Glutamatergic neuron (in vitro differentiated cells): ENCODE data around the gene PARP8. TPM values are rescaled to one million over a fixed set of nuclear protein-coding genes. Genes with fewer than 3 reads are reported as not detected.

Source experiments
- DNase-seq: peaks from one replicate; pipeline ENCODE4 v3.0.0; 2022
- H3K27ac Mint-ChIP-seq: one replicate; pipeline ENCODE4 v1.8.0; 2020; ENCODE audit warnings: mild to moderate bottlenecking, mixed read lengths, inconsistent platforms; ENCODE audit not compliant: unreplicated experiment
- H3K27me3 Mint-ChIP-seq: one replicate; pipeline ENCODE4 v1.8.0; 2020; ENCODE audit warnings: mild to moderate bottlenecking, moderate library complexity, mixed read lengths, inconsistent platforms; ENCODE audit not compliant: unreplicated experiment
- H3K36me3 Mint-ChIP-seq: one replicate; pipeline ENCODE4 v1.8.0; 2020; ENCODE audit warnings: mild to moderate bottlenecking, mixed read lengths, inconsistent platforms; ENCODE audit not compliant: unreplicated experiment
- H3K4me1 Mint-ChIP-seq: one replicate; pipeline ENCODE4 v1.8.0; 2020; ENCODE audit warnings: mild to moderate bottlenecking, low read depth, mixed read lengths, inconsistent platforms; ENCODE audit not compliant: unreplicated experiment
- H3K4me3 Mint-ChIP-seq: one replicate; pipeline ENCODE4 v1.8.0; 2020; ENCODE audit warnings: mild to moderate bottlenecking, mixed read lengths, inconsistent platforms; ENCODE audit not compliant: unreplicated experiment
- H3K9me3 Mint-ChIP-seq: one replicate; pipeline ENCODE4 v1.8.0; 2020; ENCODE audit warnings: mild to moderate bottlenecking, moderate library complexity, mixed read lengths, inconsistent platforms; ENCODE audit not compliant: unreplicated experiment
- total RNA-seq: library from RNA; stranded (reverse); fragmentation: NEBNext Ultra II Directional; extraction: Animal tissue kit (Norgen Biotek cat#: 25700); gene quantifications from one replicate; pipeline ENCODE4 v1.2.1, GENCODE V29; 2021; ENCODE audit not compliant: unreplicated experiment
- TF ChIP-seq, protein P1 (sequence below): fragments of 200-600 bp; sonication (generic); IDR thresholded peaks from one replicate; pipeline ENCODE4 v1.5.0; 2021; ENCODE audit not compliant: partially characterized antibody, unreplicated experiment

Gene PARP8
- total RNA-seq, 1 donor from 2014 or later, result 11.3 TPM

DNA sequence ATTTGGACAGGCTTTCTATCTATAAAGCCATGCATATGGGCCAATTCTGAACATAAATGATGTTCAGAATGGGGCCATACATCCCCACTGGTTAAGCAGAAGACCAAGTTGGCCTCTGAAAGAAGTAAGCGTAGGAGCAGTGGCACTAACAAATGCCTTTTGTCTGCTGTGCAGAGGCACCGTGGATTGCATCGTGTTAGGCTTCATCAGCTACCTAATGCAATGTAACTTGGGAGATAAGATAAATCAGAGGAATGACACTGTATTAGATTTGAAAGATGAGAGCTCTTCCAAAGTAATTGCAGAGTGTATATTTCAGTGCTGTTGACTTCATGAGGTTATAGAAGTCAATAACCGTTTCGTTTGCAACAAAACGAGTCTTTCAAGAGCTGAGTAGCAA lies 148.1 kb downstream of the PARP8 start:
- no peaks in the 10 kb centered on the region for H3K36me3 Mint-ChIP-seq
- no peak overlapping the region for H3K27ac Mint-ChIP-seq
- no peaks in the 10 kb centered on the region for H3K9me3 Mint-ChIP-seq
- no peak overlapping the region for H3K4me3 Mint-ChIP-seq
- TF ChIP-seq, protein P1, sequence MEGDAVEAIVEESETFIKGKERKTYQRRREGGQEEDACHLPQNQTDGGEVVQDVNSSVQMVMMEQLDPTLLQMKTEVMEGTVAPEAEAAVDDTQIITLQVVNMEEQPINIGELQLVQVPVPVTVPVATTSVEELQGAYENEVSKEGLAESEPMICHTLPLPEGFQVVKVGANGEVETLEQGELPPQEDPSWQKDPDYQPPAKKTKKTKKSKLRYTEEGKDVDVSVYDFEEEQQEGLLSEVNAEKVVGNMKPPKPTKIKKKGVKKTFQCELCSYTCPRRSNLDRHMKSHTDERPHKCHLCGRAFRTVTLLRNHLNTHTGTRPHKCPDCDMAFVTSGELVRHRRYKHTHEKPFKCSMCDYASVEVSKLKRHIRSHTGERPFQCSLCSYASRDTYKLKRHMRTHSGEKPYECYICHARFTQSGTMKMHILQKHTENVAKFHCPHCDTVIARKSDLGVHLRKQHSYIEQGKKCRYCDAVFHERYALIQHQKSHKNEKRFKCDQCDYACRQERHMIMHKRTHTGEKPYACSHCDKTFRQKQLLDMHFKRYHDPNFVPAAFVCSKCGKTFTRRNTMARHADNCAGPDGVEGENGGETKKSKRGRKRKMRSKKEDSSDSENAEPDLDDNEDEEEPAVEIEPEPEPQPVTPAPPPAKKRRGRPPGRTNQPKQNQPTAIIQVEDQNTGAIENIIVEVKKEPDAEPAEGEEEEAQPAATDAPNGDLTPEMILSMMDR, result no peak
- no peak for DNase-seq
- no peaks in the 10 kb centered on the region for H3K4me1 Mint-ChIP-seq
- H3K27me3 Mint-ChIP-seq, result no peaks in the 10 kb centered on the region

DNA sequence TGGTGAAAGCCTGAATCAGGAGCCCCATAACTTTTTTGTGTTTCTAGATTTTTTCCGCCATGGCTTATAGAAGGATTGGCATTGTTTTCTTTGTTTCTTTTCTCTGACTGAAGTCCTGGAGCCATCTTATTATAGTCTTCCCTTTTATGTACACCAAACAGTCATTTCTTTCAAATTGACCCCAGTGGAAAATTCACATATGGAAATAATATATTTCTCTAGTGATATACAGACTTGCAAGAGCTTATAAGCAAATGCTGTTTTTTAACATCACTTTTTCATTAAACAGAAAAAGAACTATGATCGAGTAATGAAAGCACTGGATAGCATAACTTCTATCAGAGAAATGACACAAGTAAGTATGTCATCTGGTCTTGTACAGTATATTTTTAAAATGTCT lies 155.6 kb downstream of the PARP8 start:
- Mint-ChIP-seq H3K27me3 (peaks cover 1% of the 10 kb centered on the region), H3K9me3 (no peaks in the 10 kb centered on the region), H3K27ac (no peak overlapping the region), H3K4me3 (no peak overlapping the region), H3K4me1 (peaks cover 2% of the 10 kb centered on the region), H3K36me3 (no peaks in the 10 kb centered on the region)
- TF ChIP-seq, protein P1, result no peak
- no peak for DNase-seq

DNA sequence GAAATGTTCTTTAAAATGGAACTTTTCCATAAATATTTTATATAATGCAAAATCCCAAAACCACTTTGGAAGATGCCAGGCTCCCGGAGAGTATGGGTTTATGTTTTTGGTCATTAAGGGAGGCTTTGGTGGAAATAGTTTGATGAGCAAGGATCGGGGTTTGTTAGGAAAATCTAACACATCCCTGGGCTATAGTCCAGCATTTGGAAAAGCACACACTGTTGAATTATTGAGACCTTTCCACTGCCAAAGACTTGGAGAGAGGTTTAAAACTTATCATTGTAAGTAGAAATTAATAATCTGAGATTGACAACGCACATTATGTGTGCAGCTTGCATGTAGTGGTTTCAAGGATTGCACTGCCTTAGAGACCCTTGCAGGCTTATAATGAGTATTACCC lies 156.3 kb downstream of the PARP8 start:
- no peaks in the 10 kb centered on the region for H3K9me3 Mint-ChIP-seq
- peaks cover 2% of the 10 kb centered on the region for H3K4me1 Mint-ChIP-seq
- H3K27me3 Mint-ChIP-seq, result peaks cover 1% of the 10 kb centered on the region
- H3K36me3 Mint-ChIP-seq, result no peaks in the 10 kb centered on the region
- H3K4me3 Mint-ChIP-seq, result no peak overlapping the region
- no peak overlapping the region for H3K27ac Mint-ChIP-seq
- TF ChIP-seq, protein P1, result no peak
- no peak for DNase-seq

GRCh38 chr5:50823568-50823967 lies 157.1 kb downstream of the PARP8 start:
- Mint-ChIP-seq H3K27ac (no peak overlapping the region), H3K4me1 (peaks cover 2% of the 10 kb centered on the region), H3K4me3 (no peak overlapping the region), H3K27me3 (peaks cover 1% of the 10 kb centered on the region), H3K36me3 (no peaks in the 10 kb centered on the region), H3K9me3 (no peaks in the 10 kb centered on the region)
- DNase-seq, result no peak
- TF ChIP-seq, protein P1, result no peak

- TF ChIP-seq, protein P1, result no peak
- H3K4me1 Mint-ChIP-seq, result peaks cover 2% of the 10 kb centered on the region
- no peak overlapping the region for H3K4me3 Mint-ChIP-seq
- H3K27me3 Mint-ChIP-seq, result peaks cover 1% of the 10 kb centered on the region
- no peaks in the 10 kb centered on the region for H3K36me3 Mint-ChIP-seq
- DNase-seq, result no peak
- H3K9me3 Mint-ChIP-seq, result no peaks in the 10 kb centered on the region
- no peak overlapping the region for H3K27ac Mint-ChIP-seq
These were observed 157.7 kb downstream of the PARP8 start for GRCh38 chr5:50824109-50824508.
